DOHH2 (cell line): Measurements from ENCODE around the gene ABI3BP.

ENCODE experiments used
- H3F3A ChIP-seq: fragments of 200-600 bp; sonication (generic), shearing (Covaris generic); 2 replicates; pipeline ENCODE4 v1.6.0; 2016; ENCODE audit warnings: antibody characterized with exemption, mild to moderate bottlenecking; ENCODE audit not compliant: control insufficient read depth, insufficient read depth
- H3K27ac ChIP-seq: fragments of 200-600 bp; sonication (generic); 2 replicates; pipeline ENCODE4 v1.5.1; 2014; ENCODE audit warnings: low read depth, mild to moderate bottlenecking, low read length, moderate library complexity
- H3K27me3 ChIP-seq: fragments of 200-600 bp; sonication (generic); 2 replicates; pipeline ENCODE4 v1.6.1; 2014; ENCODE audit warnings: mild to moderate bottlenecking, low read length, mixed read lengths; ENCODE audit not compliant: control insufficient read depth
- H3K36me3 ChIP-seq: fragments of 200-600 bp; sonication (generic); 2 replicates; pipeline ENCODE4 v1.6.1; 2014; ENCODE audit warnings: mild to moderate bottlenecking, low read length, moderate library complexity, mixed read lengths; ENCODE audit not compliant: control insufficient read depth
- H3K4me1 ChIP-seq: fragments of 200-600 bp; sonication (generic); 2 replicates; pipeline ENCODE4 v1.6.1; 2014; ENCODE audit warnings: mild to moderate bottlenecking, low read length, mixed read lengths; ENCODE audit not compliant: control insufficient read depth
- H3K4me2 ChIP-seq: fragments of 200-600 bp; sonication (generic); 2 replicates; pipeline ENCODE4 v1.6.0; 2014; ENCODE audit warnings: mild to moderate bottlenecking, low read length, moderate library complexity
- H3K4me3 ChIP-seq: fragments of 200-600 bp; sonication (generic); 2 replicates; pipeline ENCODE4 v1.5.1; 2014; ENCODE audit warnings: mild to moderate bottlenecking, low read length, mixed read lengths
- H3K79me2 ChIP-seq: fragments of 200-600 bp; sonication (generic); 2 replicates; pipeline ENCODE4 v1.6.1; 2014; ENCODE audit warnings: mild to moderate bottlenecking, low read length, mixed read lengths; ENCODE audit not compliant: control insufficient read depth
- H3K9me2 ChIP-seq: fragments of 200-600 bp; sonication (generic); replicated peaks from 2 replicates; pipeline ENCODE4 v1.6.1; 2014; ENCODE audit warnings: mild to moderate bottlenecking, low read length, mixed read lengths; ENCODE audit not compliant: control insufficient read depth
- H3K9me3 ChIP-seq: fragments of 200-600 bp; sonication (generic); 2 replicates; pipeline ENCODE4 v1.6.1; 2014; ENCODE audit warnings: antibody characterized with exemption, low read length, mixed read lengths; ENCODE audit not compliant: control insufficient read depth, insufficient read depth
- H4K20me1 ChIP-seq: fragments of 200-600 bp; sonication (generic); 2 replicates; pipeline ENCODE4 v1.6.0; 2014; ENCODE audit warnings: low read depth, mild to moderate bottlenecking, antibody characterized with exemption, low read length, moderate library complexity; ENCODE audit not compliant: control insufficient read depth, insufficient read depth
- EZH2phosphoT487 ChIP-seq: fragments of 200-600 bp; sonication (generic); IDR thresholded peaks from 2 replicates; pipeline ENCODE4 v1.6.1; 2017; ENCODE audit warnings: borderline replicate concordance, mild to moderate bottlenecking, antibody characterized with exemption, low read length, moderate library complexity, mixed read lengths
- TF ChIP-seq, protein P1 (sequence below): fragments of 200-600 bp; sonication (generic); IDR thresholded peaks from one replicate; pipeline ENCODE4 v1.5.1; 2014; ENCODE audit warnings: antibody characterized with exemption, mild to moderate bottlenecking, low read depth, low read length; ENCODE audit not compliant: poor library complexity, severe bottlenecking

Gene ABI3BP

DNA sequence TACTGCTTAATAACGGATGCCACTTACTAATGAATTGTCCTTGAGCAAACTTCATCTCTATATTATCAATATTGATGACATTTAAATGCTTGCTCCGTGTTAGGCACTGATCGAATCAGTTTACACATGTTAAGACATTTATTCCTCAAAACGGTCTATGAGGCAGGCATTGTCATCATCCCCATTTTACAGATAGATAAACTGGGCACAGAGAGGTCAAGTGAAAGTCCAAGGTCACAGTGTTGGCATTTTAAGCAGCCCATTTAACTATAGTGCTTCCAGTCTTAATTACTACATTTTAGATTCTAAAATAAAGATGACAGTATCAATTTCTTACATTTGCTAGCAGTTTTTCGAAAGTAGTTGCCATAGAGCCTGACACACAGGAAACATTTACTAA, 966 bp upstream of the ABI3BP start:
- TF ChIP-seq EZH2phosphoT487, result no peak
- TF ChIP-seq, protein P1, sequence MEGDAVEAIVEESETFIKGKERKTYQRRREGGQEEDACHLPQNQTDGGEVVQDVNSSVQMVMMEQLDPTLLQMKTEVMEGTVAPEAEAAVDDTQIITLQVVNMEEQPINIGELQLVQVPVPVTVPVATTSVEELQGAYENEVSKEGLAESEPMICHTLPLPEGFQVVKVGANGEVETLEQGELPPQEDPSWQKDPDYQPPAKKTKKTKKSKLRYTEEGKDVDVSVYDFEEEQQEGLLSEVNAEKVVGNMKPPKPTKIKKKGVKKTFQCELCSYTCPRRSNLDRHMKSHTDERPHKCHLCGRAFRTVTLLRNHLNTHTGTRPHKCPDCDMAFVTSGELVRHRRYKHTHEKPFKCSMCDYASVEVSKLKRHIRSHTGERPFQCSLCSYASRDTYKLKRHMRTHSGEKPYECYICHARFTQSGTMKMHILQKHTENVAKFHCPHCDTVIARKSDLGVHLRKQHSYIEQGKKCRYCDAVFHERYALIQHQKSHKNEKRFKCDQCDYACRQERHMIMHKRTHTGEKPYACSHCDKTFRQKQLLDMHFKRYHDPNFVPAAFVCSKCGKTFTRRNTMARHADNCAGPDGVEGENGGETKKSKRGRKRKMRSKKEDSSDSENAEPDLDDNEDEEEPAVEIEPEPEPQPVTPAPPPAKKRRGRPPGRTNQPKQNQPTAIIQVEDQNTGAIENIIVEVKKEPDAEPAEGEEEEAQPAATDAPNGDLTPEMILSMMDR, result no peak
- H3K9me3 ChIP-seq, result no peaks in the 10 kb centered on the region
- H3K4me2 ChIP-seq, result no peak overlapping the region
- H4K20me1 ChIP-seq, result no peaks in the 10 kb centered on the region
- no peaks in the 10 kb centered on the region for H3K9me2 ChIP-seq
- no peak overlapping the region for H3K4me3 ChIP-seq
- no peaks in the 10 kb centered on the region for H3K4me1 ChIP-seq
- H3K79me2 ChIP-seq, result no peaks in the 10 kb centered on the region
- no peaks in the 10 kb centered on the region for H3K27me3 ChIP-seq
- H3F3A ChIP-seq, result no peaks in the 10 kb centered on the region
- no peak overlapping the region for H3K27ac ChIP-seq
- no peaks in the 10 kb centered on the region for H3K36me3 ChIP-seq

DNA sequence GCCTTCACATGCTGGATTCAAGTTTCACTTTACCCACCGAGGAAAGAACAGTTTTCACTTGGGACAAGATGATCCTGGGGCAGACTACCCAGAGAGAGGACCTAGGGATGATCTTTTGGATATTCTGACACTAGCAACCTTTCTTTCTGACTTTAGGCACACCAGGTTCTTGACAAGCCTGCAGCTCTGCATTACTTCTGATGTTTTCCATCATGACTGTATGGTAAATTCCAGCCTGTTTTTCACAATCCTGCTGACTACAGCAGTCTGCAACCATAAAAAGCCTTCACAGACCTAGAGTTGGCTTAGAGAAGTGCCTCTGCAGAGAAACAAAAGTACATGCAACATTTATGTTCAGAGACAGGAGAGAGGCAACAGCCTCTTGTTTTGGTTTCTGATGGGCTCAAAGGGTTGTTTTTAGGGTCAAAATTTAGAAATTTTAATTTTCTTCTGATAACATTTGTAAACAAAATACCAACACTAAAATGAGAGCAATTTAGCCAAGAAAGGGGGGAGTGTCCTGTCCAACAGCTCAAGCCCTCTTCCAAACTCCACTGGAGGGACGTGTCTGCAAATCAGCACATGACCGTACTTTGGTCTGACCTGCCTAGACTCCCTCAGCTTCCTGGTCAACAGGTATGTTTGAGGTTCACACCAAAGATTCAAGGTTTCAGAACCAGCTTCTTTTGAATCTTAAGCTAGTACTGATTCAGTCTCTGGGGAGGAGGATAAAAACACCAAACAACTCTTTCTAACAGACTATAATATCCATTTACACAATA, 799 bp downstream of the ABI3BP start:
- H3K36me3 ChIP-seq, result no peaks in the 10 kb centered on the region
- H3K4me1 ChIP-seq, result no peaks in the 10 kb centered on the region
- H3K4me2 ChIP-seq, result no peak overlapping the region
- H3K27ac ChIP-seq, result no peak overlapping the region
- no peak overlapping the region for H3K4me3 ChIP-seq
- H3K9me2 ChIP-seq, result no peaks in the 10 kb centered on the region
- H3K79me2 ChIP-seq, result no peaks in the 10 kb centered on the region
- H3K9me3 ChIP-seq, result no peaks in the 10 kb centered on the region
- TF ChIP-seq, protein P1, result no peak
- H4K20me1 ChIP-seq, result no peaks in the 10 kb centered on the region
- H3K27me3 ChIP-seq, result no peaks in the 10 kb centered on the region
- no peaks in the 10 kb centered on the region for H3F3A ChIP-seq

DNA sequence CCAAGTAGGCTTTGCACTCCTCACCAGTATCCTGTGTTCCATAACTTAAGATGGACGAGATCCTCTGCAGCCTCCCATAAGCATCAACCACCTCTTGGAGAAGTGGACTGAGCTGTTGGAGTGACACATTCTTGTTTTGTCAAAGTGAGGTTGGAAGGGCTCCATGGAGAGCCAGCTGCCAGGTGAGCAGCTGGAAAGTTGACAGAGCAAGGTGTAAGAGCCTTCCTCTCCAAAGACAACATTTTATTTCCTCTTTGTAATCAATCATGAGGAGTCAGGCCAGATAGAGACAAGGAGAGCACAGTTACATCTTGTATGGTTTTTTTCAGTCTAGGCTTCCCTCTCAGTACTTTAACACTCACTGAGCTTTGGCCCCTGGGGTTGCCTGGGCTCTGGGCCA, 5.1 kb downstream of the ABI3BP start:
- Histone ChIP-seq H3K36me3 (no peaks in the 10 kb centered on the region), H3K4me2 (no peak overlapping the region), H3K9me2 (no peaks in the 10 kb centered on the region), H4K20me1 (no peaks in the 10 kb centered on the region), H3F3A (no peaks in the 10 kb centered on the region), H3K79me2 (no peaks in the 10 kb centered on the region), H3K4me1 (no peaks in the 10 kb centered on the region), H3K4me3 (no peak overlapping the region), H3K9me3 (no peaks in the 10 kb centered on the region), H3K27ac (no peak overlapping the region), H3K27me3 (no peaks in the 10 kb centered on the region)
- TF ChIP-seq, protein P1, result no peak
- no peak for TF ChIP-seq EZH2phosphoT487
